ENCODE results near the gene DHRS2. TPM values are rescaled to one million over a fixed set of nuclear protein-coding genes. Genes with fewer than 3 reads are reported as not detected.

DHRS2 gene
- total and polyA plus RNA-seq, 2 of the 13 experiments (the other 11 are each of a cell fraction or from before 2014, with no cell fraction given) = 1,621 to 3,021 TPM

DNA sequence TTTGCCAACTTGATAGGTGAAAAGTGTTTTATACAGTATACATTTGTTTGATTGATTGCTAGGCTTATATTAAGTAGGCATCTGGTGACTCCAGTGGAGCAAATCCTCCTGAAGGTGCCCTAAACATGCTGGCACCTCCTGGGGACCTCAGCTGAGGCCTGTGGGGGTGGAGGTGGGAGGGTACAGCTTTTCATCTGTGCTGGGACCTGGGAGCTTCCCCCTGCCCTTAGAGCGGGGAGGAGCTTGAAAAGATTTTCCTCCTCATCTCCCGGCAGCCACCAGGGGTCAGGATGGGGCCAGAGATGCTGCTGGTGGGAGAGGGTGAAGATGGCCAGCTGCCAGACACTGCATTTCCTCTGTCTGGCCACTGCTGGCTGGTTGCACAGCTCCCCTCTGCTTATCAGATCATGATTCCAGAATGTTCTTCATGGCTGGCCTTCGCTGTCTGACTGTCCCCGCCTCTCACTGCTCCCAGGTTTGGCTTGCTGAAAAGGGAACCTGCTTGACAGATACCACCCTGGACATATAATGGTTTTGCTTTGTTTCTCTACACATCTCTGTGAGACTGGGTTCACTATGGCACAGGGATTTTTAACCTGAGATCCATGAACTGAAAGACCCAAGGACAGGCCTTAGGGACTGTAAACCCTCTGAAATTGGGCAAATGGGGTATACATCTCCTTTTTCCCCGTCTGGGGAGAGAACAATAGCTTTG is 47.1 kb upstream of the DHRS2 start (continued):
- TF ChIP-seq DNMT3B (CRISPR knock-in tag; conservative IDR thresholded peaks at IDR 0.05) (peak; percentile 82; the same call in 1 of the 2 replicates), ZMYM3 (CRISPR knock-in tag; IDR thresholded peaks at IDR 0.05) (peak; percentile 88; the same call in 1 of the 2 replicates), ZBTB7A (CRISPR knock-in tag; IDR thresholded peaks at IDR 0.05) (no peak), MIER3 (CRISPR knock-in tag; IDR thresholded peaks at IDR 0.05; ENCODE audit: borderline replicate concordance) (peak; percentile 99), HMGA1 (CRISPR knock-in tag; conservative IDR thresholded peaks at IDR 0.05) (no peak), BHLHE40 (IDR thresholded peaks at IDR 0.05; ENCODE audit: low read length) (peak; percentile 73), SNRNP70 (IDR thresholded peaks at IDR 0.05; ENCODE audit: low read depth, low read length) (no peak), REL (CRISPR knock-in tag; conservative IDR thresholded peaks at IDR 0.05) (no peak), GABPB1 (CRISPR knock-in tag; IDR thresholded peaks at IDR 0.05) (peak; percentile 82), ZNF510 (CRISPR knock-in tag; IDR thresholded peaks at IDR 0.05; ENCODE audit: low read depth) (peak; percentile 95), JARID2 (CRISPR knock-in tag; IDR thresholded peaks at IDR 0.05; ENCODE audit: insufficient replicate concordance) (peak; percentile 96), ZNF143 (CRISPR knock-in tag; IDR thresholded peaks at IDR 0.05) (peak; percentile 69; the same call in 1 of the 2 replicates)
- TF ChIP-seq, protein P1, sequence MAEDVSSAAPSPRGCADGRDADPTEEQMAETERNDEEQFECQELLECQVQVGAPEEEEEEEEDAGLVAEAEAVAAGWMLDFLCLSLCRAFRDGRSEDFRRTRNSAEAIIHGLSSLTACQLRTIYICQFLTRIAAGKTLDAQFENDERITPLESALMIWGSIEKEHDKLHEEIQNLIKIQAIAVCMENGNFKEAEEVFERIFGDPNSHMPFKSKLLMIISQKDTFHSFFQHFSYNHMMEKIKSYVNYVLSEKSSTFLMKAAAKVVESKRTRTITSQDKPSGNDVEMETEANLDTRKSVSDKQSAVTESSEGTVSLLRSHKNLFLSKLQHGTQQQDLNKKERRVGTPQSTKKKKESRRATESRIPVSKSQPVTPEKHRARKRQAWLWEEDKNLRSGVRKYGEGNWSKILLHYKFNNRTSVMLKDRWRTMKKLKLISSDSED (CRISPR knock-in tag; IDR thresholded peaks at IDR 0.05) = no peak
- TF ChIP-seq, protein P2, sequence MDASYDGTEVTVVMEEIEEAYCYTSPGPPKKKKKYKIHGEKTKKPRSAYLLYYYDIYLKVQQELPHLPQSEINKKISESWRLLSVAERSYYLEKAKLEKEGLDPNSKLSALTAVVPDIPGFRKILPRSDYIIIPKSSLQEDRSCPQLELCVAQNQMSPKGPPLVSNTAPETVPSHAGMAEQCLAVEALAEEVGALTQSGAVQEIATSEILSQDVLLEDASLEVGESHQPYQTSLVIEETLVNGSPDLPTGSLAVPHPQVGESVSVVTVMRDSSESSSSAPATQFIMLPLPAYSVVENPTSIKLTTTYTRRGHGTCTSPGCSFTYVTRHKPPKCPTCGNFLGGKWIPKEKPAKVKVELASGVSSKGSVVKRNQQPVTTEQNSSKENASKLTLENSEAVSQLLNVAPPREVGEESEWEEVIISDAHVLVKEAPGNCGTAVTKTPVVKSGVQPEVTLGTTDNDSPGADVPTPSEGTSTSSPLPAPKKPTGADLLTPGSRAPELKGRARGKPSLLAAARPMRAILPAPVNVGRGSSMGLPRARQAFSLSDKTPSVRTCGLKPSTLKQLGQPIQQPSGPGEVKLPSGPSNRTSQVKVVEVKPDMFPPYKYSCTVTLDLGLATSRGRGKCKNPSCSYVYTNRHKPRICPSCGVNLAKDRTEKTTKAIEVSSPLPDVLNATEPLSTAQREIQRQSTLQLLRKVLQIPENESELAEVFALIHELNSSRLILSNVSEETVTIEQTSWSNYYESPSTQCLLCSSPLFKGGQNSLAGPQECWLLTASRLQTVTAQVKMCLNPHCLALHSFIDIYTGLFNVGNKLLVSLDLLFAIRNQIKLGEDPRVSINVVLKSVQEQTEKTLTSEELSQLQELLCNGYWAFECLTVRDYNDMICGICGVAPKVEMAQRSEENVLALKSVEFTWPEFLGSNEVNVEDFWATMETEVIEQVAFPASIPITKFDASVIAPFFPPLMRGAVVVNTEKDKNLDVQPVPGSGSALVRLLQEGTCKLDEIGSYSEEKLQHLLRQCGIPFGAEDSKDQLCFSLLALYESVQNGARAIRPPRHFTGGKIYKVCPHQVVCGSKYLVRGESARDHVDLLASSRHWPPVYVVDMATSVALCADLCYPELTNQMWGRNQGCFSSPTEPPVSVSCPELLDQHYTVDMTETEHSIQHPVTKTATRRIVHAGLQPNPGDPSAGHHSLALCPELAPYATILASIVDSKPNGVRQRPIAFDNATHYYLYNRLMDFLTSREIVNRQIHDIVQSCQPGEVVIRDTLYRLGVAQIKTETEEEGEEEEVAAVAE (CRISPR knock-in tag; IDR thresholded peaks at IDR 0.05; ENCODE audit: borderline replicate concordance) = peak; percentile 84; the same call in 1 of the 2 replicates
- TF ChIP-seq, protein P3, sequence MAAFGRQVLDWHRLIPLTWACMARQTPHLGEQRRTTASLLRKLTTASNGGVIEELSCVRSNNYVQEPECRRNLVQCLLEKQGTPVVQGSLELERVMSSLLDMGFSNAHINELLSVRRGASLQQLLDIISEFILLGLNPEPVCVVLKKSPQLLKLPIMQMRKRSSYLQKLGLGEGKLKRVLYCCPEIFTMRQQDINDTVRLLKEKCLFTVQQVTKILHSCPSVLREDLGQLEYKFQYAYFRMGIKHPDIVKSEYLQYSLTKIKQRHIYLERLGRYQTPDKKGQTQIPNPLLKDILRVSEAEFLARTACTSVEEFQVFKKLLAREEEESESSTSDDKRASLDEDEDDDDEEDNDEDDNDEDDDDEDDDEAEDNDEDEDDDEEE (CRISPR knock-in tag; IDR thresholded peaks at IDR 0.05) = 0 out of 2 replicates have a peak, but pooled peaks have one; percentile 31
- TF ChIP-seq, protein P4, sequence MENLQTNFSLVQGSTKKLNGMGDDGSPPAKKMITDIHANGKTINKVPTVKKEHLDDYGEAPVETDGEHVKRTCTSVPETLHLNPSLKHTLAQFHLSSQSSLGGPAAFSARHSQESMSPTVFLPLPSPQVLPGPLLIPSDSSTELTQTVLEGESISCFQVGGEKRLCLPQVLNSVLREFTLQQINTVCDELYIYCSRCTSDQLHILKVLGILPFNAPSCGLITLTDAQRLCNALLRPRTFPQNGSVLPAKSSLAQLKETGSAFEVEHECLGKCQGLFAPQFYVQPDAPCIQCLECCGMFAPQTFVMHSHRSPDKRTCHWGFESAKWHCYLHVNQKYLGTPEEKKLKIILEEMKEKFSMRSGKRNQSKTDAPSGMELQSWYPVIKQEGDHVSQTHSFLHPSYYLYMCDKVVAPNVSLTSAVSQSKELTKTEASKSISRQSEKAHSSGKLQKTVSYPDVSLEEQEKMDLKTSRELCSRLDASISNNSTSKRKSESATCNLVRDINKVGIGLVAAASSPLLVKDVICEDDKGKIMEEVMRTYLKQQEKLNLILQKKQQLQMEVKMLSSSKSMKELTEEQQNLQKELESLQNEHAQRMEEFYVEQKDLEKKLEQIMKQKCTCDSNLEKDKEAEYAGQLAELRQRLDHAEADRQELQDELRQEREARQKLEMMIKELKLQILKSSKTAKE (CRISPR knock-in tag; IDR thresholded peaks at IDR 0.05; ENCODE audit: borderline replicate concordance) = no peak
- TF ChIP-seq, protein P5, sequence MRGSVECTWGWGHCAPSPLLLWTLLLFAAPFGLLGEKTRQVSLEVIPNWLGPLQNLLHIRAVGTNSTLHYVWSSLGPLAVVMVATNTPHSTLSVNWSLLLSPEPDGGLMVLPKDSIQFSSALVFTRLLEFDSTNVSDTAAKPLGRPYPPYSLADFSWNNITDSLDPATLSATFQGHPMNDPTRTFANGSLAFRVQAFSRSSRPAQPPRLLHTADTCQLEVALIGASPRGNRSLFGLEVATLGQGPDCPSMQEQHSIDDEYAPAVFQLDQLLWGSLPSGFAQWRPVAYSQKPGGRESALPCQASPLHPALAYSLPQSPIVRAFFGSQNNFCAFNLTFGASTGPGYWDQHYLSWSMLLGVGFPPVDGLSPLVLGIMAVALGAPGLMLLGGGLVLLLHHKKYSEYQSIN (CRISPR knock-in tag; IDR thresholded peaks at IDR 0.05; ENCODE audit: borderline replicate concordance) = no peak

All from HepG2 (cell line).